Measurements from ENCODE around the gene CNIH4.
"Not testable (repeated sequence)": the region's sequence is repeated elsewhere in the genome, so short reads cannot be mapped to it uniquely, and the experiment has no call there.

CNIH4 gene

GRCh38 chr1:224348137-224348536 is 8.5 kb upstream of the CNIH4 start:
- DNase-seq (ENCODE audit: low read depth in 2 of 2), result no peak

GRCh38 chr1:224349716-224350115 is 7.0 kb upstream of the CNIH4 start:
- not testable (repeated sequence) for DNase-seq (ENCODE audit: low read depth in 2 of 2)

GRCh38 chr1:224352436-224353085 is 4.1 kb upstream of the CNIH4 start:
- DNase-seq (ENCODE audit: low read depth in 2 of 2), result not testable (repeated sequence)

- DNase-seq (ENCODE audit: low read depth in 2 of 2), result no peak
Observed at GRCh38 chr1:224353975-224354925, 2.4 kb upstream of the CNIH4 start.

GRCh38 chr1:224357626-224358124 is 996 bp downstream of the CNIH4 start:
- DNase-seq (ENCODE audit: low read depth in 2 of 2), result no peak

GRCh38 chr1:224358237-224358636 is 1.6 kb downstream of the CNIH4 start:
- no peak for DNase-seq (ENCODE audit: low read depth in 2 of 2)

- no peak for DNase-seq (ENCODE audit: low read depth in 2 of 2)
Observed at GRCh38 chr1:224359207-224359606, 2.5 kb downstream of the CNIH4 start.

- no peak for DNase-seq (ENCODE audit: low read depth in 2 of 2)
Observed at GRCh38 chr1:224368409-224368808, 11.7 kb downstream of the CNIH4 start.

- DNase-seq (ENCODE audit: low read depth in 2 of 2), result no peak
Observed at GRCh38 chr1:224373008-224373590, 16.4 kb downstream of the CNIH4 start.

GRCh38 chr1:224375059-224375458 is 18.4 kb downstream of the CNIH4 start:
- no peak for DNase-seq (ENCODE audit: low read depth in 2 of 2)

GRCh38 chr1:224377676-224378006 is 21.0 kb downstream of the CNIH4 start:
- DNase-seq (ENCODE audit: low read depth in 2 of 2), result no peak

- no peak for DNase-seq (ENCODE audit: low read depth in 2 of 2)
Observed at GRCh38 chr1:224378855-224379631, 22.4 kb downstream of the CNIH4 start.

GRCh38 chr1:224380003-224380402 is 23.3 kb downstream of the CNIH4 start:
- DNase-seq (ENCODE audit: low read depth in 2 of 2), result peak in 1 of 2 donors; percentile 6

GRCh38 chr1:224381880-224382548 is 25.3 kb downstream of the CNIH4 start:
- DNase-seq (ENCODE audit: low read depth in 2 of 2), result no peak

GRCh38 chr1:224383218-224383617 is 26.5 kb downstream of the CNIH4 start:
- DNase-seq (ENCODE audit: low read depth in 2 of 2), result no peak

- no peak for DNase-seq (ENCODE audit: low read depth in 2 of 2)
Observed at GRCh38 chr1:224387302-224387912, 30.7 kb downstream of the CNIH4 start.

GRCh38 chr1:224387943-224388342 is 31.3 kb downstream of the CNIH4 start:
- DNase-seq (ENCODE audit: low read depth in 2 of 2), result no peak

GRCh38 chr1:224390517-224390916 is 33.8 kb downstream of the CNIH4 start:
- DNase-seq (ENCODE audit: low read depth in 2 of 2), result no peak

GRCh38 chr1:224392411-224393249 is 36.0 kb downstream of the CNIH4 start:
- DNase-seq (ENCODE audit: low read depth in 2 of 2), result no peak

GRCh38 chr1:224393294-224393693 is 36.6 kb downstream of the CNIH4 start:
- no peak for DNase-seq (ENCODE audit: low read depth in 2 of 2)

Data from stimulated activated CD4-positive, alpha-beta T cell treated with anti-CD3 and anti-CD28 coated beads, Interleukin-1b, Interleukin-23, amount 100 ng/mL, for 1 hour (primary cell).